ENCODE results near the gene COLEC11.
"Not testable (repeated sequence)": the region's sequence is repeated elsewhere in the genome, so short reads cannot be mapped to it uniquely, and the experiment has no call there.

The COLEC11 gene

DNA sequence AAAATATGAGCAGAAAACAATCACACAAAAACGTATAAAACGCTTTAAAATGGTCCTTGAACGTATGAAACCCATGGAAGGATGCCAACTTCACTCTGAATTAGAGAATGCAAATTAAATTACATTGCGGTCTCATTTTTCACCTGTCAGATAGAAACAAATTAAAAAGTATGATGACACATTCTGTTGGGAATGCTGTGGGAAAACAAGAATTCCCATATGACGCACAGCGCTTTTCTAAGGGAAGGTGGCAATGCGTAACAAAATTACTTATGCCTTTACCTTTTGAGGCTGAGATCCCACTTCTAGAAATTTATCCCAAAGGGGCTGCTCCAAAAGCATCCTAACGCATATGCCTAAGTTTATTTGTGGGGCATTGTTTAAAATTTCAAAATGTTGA lies 23.6 kb upstream of the COLEC11 start:
- no peaks in the 10 kb centered on the region for H3K9me3 ChIP-seq (ENCODE audit: insufficient read depth, low read depth, low read length)
- no peak overlapping the region for H3K9ac ChIP-seq (ENCODE audit: low read depth, low read length)
- 93% methylated on average over 8 of the region's 8 CpGs for WGBS
- no peak overlapping the region for H3K27ac ChIP-seq (ENCODE audit: low read depth, low read length)
- H3K27me3 ChIP-seq (ENCODE audit: insufficient read depth, low read length), result no peaks in the 10 kb centered on the region
- peaks cover 7% of the 10 kb centered on the region for H3K36me3 ChIP-seq (ENCODE audit: insufficient read depth, low read length)
- no peak overlapping the region for H3K4me3 ChIP-seq (ENCODE audit: low read length)
- no peaks in the 10 kb centered on the region for H3K4me1 ChIP-seq (ENCODE audit: insufficient read depth, low read length)

DNA sequence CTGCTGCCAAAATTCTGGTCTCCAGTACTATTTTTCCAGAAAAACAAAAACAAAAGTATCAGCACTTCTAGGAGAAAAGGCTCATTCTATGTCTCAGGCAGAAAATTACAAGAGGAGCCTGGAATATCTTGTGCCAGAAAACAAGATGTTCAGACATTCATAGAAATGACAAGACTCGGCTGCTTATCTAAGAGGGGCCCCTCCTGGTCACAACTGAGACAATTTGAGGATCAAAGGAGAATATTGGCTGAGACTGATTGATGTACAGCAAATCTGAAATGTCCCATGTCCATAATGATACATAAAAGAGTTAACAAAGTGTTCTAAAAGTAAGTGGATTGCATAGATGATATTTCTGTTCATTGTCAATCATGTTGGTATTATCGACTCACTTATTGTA lies 22.3 kb upstream of the COLEC11 start:
- 94% methylated on average over 2 of the region's 2 CpGs for WGBS
- H3K9me3 ChIP-seq (ENCODE audit: insufficient read depth, low read depth, low read length), result no peaks in the 10 kb centered on the region
- no peak overlapping the region for H3K9ac ChIP-seq (ENCODE audit: low read depth, low read length)
- no peaks in the 10 kb centered on the region for H3K27me3 ChIP-seq (ENCODE audit: insufficient read depth, low read length)
- H3K4me1 ChIP-seq (ENCODE audit: insufficient read depth, low read length), result peaks cover 9% of the 10 kb centered on the region; the same call in 1 of the 2 replicates
- peaks cover 20% of the 10 kb centered on the region for H3K36me3 ChIP-seq (ENCODE audit: insufficient read depth, low read length)
- H3K27ac ChIP-seq (ENCODE audit: low read depth, low read length), result no peak overlapping the region
- H3K4me3 ChIP-seq (ENCODE audit: low read length), result no peak overlapping the region

DNA sequence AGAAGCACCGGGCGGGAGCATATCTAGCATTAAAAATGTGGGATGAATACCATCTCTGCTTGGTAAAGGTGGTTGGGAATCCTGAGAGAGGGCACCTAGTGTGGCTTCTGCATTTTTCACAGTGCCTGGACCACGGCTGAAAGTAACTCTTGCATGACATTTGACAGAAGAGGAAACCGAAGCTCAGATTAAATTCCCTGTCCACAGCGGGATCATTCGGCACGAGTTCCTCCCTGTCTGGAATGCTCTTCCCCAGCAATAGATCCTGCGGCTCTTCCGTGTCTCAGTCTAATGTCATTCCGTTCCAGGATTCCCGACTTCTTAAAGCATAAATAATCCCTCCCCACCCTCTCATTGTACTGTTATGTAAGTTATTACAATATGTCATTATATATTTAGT lies 20.8 kb upstream of the COLEC11 start:
- Histone ChIP-seq H3K4me1 (ENCODE audit: insufficient read depth, low read length) (peaks cover 11% of the 10 kb centered on the region; the same call in 1 of the 2 replicates), H3K4me3 (ENCODE audit: low read length) (peak overlapping the region; percentile 98; the same call in 1 of the 2 replicates), H3K9ac (ENCODE audit: low read depth, low read length) (no peak overlapping the region), H3K27me3 (ENCODE audit: insufficient read depth, low read length) (no peaks in the 10 kb centered on the region), H3K9me3 (ENCODE audit: insufficient read depth, low read depth, low read length) (no peaks in the 10 kb centered on the region), H3K36me3 (ENCODE audit: insufficient read depth, low read length) (peaks cover 36% of the 10 kb centered on the region), H3K27ac (ENCODE audit: low read depth, low read length) (no peak overlapping the region)
- 96% methylated on average over 11 of the region's 11 CpGs for WGBS

DNA sequence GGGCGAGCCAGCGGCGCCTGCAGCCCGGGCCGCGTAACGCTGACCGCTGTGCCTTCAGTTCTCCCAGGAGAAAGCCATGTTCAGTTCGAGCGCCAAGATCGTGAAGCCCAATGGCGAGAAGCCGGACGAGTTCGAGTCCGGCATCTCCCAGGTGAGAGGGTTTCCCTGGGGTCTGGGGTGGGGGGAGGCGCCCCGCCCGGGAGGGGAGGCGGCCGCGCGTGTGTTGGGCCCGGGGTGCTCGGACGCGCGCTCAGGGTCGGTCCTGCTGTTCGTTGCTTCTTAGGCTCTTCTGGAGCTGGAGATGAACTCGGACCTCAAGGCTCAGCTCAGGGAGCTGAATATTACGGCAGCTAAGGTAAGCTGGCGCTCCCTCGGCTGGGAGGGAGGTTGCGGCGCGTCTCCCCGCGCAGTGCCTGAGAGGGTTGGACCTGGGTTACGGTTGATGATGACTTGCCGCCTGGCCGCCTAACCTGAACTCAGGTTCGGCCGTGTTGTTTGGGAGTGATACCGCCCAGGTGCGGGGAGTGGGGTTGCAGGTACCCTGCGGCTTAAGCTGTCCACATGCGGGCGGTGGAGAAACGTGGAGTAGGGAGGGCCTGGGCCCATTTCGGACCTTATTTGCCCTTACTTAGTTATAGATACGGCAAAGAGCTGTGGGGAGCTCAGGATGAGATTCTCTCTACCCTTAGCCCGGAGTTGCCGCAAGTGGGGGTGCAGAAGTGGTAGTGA lies 19.2 kb upstream of the COLEC11 start:
- H3K4me1 ChIP-seq (ENCODE audit: insufficient read depth, low read length), result peaks cover 11% of the 10 kb centered on the region; the same call in 1 of the 2 replicates
- WGBS, result 2% methylated on average over 54 of the region's 54 CpGs
- no peaks in the 10 kb centered on the region for H3K9me3 ChIP-seq (ENCODE audit: insufficient read depth, low read depth, low read length)
- peak overlapping the region; percentile 98 for H3K9ac ChIP-seq (ENCODE audit: low read depth, low read length)
- H3K27ac ChIP-seq (ENCODE audit: low read depth, low read length), result peak overlapping the region; percentile 93
- H3K4me3 ChIP-seq (ENCODE audit: low read length), result peak overlapping the region; percentile 98
- no peaks in the 10 kb centered on the region for H3K27me3 ChIP-seq (ENCODE audit: insufficient read depth, low read length)
- peaks cover 51% of the 10 kb centered on the region for H3K36me3 ChIP-seq (ENCODE audit: insufficient read depth, low read length)

DNA sequence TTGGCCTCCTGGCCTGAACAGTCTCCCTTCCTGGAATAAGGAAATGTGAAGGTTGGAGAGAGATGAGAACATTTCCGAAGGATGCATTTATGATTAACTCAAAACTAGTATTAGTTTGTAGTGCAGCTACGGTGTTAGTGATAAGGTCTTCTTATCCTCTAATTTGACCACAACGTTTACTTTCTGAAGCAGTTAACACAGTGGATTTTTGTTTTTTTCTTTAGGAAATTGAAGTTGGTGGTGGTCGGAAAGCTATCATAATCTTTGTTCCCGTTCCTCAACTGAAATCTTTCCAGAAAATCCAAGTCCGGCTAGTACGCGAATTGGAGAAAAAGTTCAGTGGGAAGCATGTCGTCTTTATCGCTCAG lies 18.7 kb upstream of the COLEC11 start:
- not testable (repeated sequence) for H3K27me3 ChIP-seq (ENCODE audit: insufficient read depth, low read length); H3K9me3 ChIP-seq (ENCODE audit: insufficient read depth, low read depth, low read length)
- Histone ChIP-seq H3K4me1 (ENCODE audit: insufficient read depth, low read length) (peaks cover 11% of the 10 kb centered on the region; the same call in 1 of the 2 replicates), H3K9ac (ENCODE audit: low read depth, low read length) (peak overlapping the region; percentile 98), H3K4me3 (ENCODE audit: low read length) (peak overlapping the region; percentile 98), H3K27ac (ENCODE audit: low read depth, low read length) (peak overlapping the region; percentile 93), H3K36me3 (ENCODE audit: insufficient read depth, low read length) (peaks cover 56% of the 10 kb centered on the region)
- WGBS, result 84% methylated on average over 10 of the region's 10 CpGs

DNA sequence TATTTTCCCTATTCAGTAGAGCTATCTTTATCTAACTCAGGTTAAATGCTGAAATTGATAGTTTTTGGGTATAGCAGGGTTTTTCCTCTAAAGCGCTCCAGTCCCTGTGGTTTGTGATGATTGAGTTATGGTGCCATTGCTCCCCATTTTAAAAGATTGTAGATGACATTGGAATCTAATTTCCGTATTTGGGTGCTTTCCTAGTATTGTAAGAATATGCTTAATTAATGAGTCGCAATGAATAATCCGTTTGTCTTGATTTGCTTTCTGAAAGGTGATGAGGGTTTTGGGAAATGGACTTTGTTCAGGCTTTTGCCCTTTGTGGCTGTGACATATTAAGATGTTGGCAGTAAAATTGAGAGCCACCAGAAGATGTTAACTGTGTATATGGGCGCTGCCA lies 15.9 kb upstream of the COLEC11 start:
- no peak overlapping the region for H3K27ac ChIP-seq (ENCODE audit: low read depth, low read length)
- H3K27me3 ChIP-seq (ENCODE audit: insufficient read depth, low read length), result no peaks in the 10 kb centered on the region
- WGBS, result 94% methylated on average over 5 of the region's 5 CpGs
- H3K36me3 ChIP-seq (ENCODE audit: insufficient read depth, low read length), result peaks cover 84% of the 10 kb centered on the region
- H3K4me1 ChIP-seq (ENCODE audit: insufficient read depth, low read length), result peaks cover 11% of the 10 kb centered on the region; the same call in 1 of the 2 replicates
- H3K9ac ChIP-seq (ENCODE audit: low read depth, low read length), result 0 out of 2 replicates have a peak overlapping the region, but pooled peaks have one; percentile 11
- H3K4me3 ChIP-seq (ENCODE audit: low read length), result peak overlapping the region; percentile 98; the same call in 1 of the 2 replicates
- no peaks in the 10 kb centered on the region for H3K9me3 ChIP-seq (ENCODE audit: insufficient read depth, low read depth, low read length)

DNA sequence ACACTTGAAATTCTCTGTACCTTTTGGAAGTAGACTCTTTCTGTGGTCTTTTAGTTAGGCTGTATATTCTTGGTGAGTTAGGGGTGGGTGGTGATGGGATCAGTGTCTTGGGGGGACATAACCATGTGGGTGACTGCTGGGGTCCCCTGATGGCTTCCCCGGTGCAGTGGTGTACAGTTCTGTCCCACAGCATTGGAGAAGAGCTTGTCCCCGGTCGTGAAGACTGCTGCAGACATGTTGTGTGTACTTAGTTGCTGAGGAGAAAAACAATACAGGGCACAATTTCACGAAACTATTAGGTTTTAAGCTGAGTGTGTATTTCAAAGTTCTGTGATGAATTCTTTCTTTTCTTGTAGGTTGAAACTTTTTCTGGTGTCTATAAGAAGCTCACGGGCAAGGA lies 14.5 kb upstream of the COLEC11 start:
- 94% methylated on average over 4 of the region's 5 CpGs for WGBS
- no peaks in the 10 kb centered on the region for H3K9me3 ChIP-seq (ENCODE audit: insufficient read depth, low read depth, low read length)

DNA sequence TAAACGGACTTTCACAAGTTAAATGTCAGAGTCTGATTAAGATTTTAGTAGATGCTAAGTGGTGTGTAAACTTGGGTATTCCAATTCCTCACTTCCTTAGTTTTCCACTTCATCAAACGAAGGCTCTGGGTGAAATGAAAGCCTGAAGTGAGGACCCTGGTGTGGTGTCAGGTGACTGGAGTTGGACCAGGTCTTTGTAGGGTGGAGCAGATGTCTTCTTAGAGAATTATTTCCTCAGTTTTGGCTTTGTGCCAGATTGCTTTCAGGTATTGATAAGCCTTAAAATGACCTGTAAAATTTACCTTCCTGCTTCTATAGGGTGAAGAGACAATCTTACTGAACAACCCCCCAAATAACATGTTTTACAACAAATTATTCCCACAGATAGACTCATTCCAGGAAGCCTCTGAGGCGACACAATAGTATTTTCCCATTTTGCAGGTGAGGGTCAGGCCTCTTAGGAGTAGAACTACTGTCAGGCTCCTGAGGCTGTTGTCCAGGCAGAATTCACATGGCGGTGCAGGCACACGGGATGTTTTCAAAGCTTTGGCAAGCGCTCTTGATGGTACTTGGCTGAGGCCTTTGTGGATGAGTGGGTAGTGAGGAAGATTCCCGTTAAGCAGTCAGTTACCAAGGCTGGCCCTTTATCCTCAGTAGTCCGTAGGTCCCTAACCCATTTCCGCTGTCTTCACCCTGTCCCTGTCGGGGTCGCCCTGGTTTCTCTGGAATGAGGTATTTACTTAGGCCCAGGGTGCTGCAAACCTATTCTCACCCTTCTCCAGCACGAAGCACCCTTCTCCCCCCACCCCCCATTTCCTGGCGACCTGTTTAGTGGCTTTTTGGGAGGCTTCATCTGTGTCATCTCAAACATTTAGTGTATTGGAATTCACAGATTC lies 13.3 kb upstream of the COLEC11 start:
- no peak overlapping the region; the same call in 1 of the 2 replicates for H3K27ac ChIP-seq (ENCODE audit: low read depth, low read length)
- H3K4me1 ChIP-seq (ENCODE audit: insufficient read depth, low read length), result peaks cover 9% of the 10 kb centered on the region; the same call in 1 of the 2 replicates
- WGBS, result 87% methylated on average over 11 of the region's 13 CpGs
- H3K9me3 ChIP-seq (ENCODE audit: insufficient read depth, low read depth, low read length), result no peaks in the 10 kb centered on the region
- peaks cover 84% of the 10 kb centered on the region for H3K36me3 ChIP-seq (ENCODE audit: insufficient read depth, low read length)
- no peaks in the 10 kb centered on the region for H3K27me3 ChIP-seq (ENCODE audit: insufficient read depth, low read length)
- H3K4me3 ChIP-seq (ENCODE audit: low read length), result no peak overlapping the region
- no peak overlapping the region for H3K9ac ChIP-seq (ENCODE audit: low read depth, low read length)

More for the DNA sequence above, 14.5 kb upstream of the COLEC11 start:
- no peak overlapping the region for H3K4me3 ChIP-seq (ENCODE audit: low read length)
- H3K9ac ChIP-seq (ENCODE audit: low read depth, low read length), result no peak overlapping the region
- peaks cover 11% of the 10 kb centered on the region; the same call in 1 of the 2 replicates for H3K4me1 ChIP-seq (ENCODE audit: insufficient read depth, low read length)
- peaks cover 94% of the 10 kb centered on the region for H3K36me3 ChIP-seq (ENCODE audit: insufficient read depth, low read length)
- no peak overlapping the region for H3K27ac ChIP-seq (ENCODE audit: low read depth, low read length)
- H3K27me3 ChIP-seq (ENCODE audit: insufficient read depth, low read length), result no peaks in the 10 kb centered on the region

DNA sequence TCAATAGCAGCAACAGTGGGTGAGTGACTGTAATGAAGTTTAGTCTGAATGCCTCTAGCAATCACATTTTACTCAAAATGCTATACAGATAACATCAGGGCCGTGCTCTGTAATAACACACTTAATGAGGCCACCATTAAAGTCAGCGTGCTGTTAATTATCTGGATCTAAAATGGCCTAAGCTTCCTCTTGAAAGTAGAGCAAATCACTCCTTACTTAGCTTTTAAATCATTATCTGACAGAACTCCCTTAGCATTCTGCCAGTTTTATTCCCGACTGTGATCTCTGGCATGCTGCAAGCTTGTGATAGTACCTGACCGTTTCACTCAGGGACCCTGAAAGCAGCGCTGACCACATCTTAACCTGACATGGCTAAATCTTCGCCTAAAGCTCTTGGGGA lies 10.8 kb upstream of the COLEC11 start:
- H3K4me3 ChIP-seq (ENCODE audit: low read length), result no peak overlapping the region
- no peaks in the 10 kb centered on the region for H3K9me3 ChIP-seq (ENCODE audit: insufficient read depth, low read depth, low read length)
- peaks cover 60% of the 10 kb centered on the region for H3K36me3 ChIP-seq (ENCODE audit: insufficient read depth, low read length)
- H3K27ac ChIP-seq (ENCODE audit: low read depth, low read length), result no peak overlapping the region
- 93% methylated on average over 6 of the region's 6 CpGs for WGBS
- no peak overlapping the region for H3K9ac ChIP-seq (ENCODE audit: low read depth, low read length)
- H3K4me1 ChIP-seq (ENCODE audit: insufficient read depth, low read length), result no peaks in the 10 kb centered on the region
- H3K27me3 ChIP-seq (ENCODE audit: insufficient read depth, low read length), result no peaks in the 10 kb centered on the region

DNA sequence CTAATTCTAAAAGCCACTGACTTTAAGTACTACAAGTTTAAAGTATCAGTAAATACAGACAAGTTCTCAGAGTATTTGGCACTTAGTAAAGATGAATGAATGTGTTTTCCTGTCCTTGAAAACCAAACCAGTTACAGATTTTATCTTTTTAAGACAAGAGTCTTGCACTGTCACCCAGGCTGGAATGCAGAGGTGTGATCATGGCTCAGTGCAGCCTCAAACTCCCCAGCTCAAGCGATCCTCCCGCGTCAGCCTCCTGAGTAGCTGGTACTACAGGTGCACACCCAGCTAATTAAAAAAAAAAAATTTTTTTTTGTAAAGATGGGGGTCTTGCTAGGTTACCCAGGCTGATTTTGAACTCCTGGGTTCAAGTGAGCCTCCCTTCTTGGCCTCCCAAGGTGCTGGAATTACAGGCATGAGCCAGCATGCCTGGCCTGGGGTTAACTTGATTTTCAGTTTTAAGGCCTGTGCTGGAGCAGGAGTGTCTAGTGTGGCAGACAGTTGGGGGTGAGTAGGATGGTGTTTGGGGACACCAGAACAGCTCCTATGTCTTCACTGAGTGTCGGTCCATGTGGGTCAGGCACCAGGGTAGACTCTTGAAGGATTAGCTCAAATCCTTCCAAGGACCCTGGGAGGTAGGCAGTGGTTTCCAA lies 10.2 kb upstream of the COLEC11 start:
- H3K27me3 ChIP-seq (ENCODE audit: insufficient read depth, low read length), result no peaks in the 10 kb centered on the region
- peaks cover 53% of the 10 kb centered on the region for H3K36me3 ChIP-seq (ENCODE audit: insufficient read depth, low read length)
- H3K4me3 ChIP-seq (ENCODE audit: low read length), result no peak overlapping the region
- H3K4me1 ChIP-seq (ENCODE audit: insufficient read depth, low read length), result no peaks in the 10 kb centered on the region
- no peaks in the 10 kb centered on the region for H3K9me3 ChIP-seq (ENCODE audit: insufficient read depth, low read depth, low read length)
- H3K9ac ChIP-seq (ENCODE audit: low read depth, low read length), result no peak overlapping the region
- no peak overlapping the region for H3K27ac ChIP-seq (ENCODE audit: low read depth, low read length)
- 62% methylated on average over 3 of the region's 4 CpGs for WGBS

Data from HUES64 (cell line).